OCI-LY1 (cell line): Measurements from ENCODE around the gene SH3PXD2A.

Experiments used
- H2AFZ ChIP-seq: fragments of 200-600 bp; sonication (generic), shearing (Covaris generic); 2 replicates; pipeline ENCODE4 v1.6.0; 2014; ENCODE audit warnings: antibody characterized with exemption, mild to moderate bottlenecking, low read length
- H3F3A ChIP-seq: fragments of 200-600 bp; sonication (generic), shearing (Covaris generic); 2 replicates; pipeline ENCODE4 v1.6.0; 2014; ENCODE audit warnings: mild to moderate bottlenecking, antibody characterized with exemption, low read length, moderate library complexity; ENCODE audit not compliant: insufficient read depth
- H3K27ac ChIP-seq: fragments of 200-600 bp; sonication (generic); 2 replicates; pipeline ENCODE4 v1.5.1; 2014; ENCODE audit warnings: low read length, mixed run types, mild to moderate bottlenecking, low read depth; ENCODE audit not compliant: poor library complexity, severe bottlenecking
- H3K27me3 ChIP-seq: fragments of 200-600 bp; sonication (generic); 2 replicates; pipeline ENCODE4 v1.6.0; 2014; ENCODE audit warnings: antibody characterized with exemption, mild to moderate bottlenecking, low read length, moderate library complexity; ENCODE audit not compliant: insufficient read depth
- H3K36me3 ChIP-seq: fragments of 200-600 bp; sonication (generic); 2 replicates; pipeline ENCODE4 v1.6.1; 2014; ENCODE audit warnings: mild to moderate bottlenecking, antibody characterized with exemption, low read length, moderate library complexity, mixed read lengths; ENCODE audit not compliant: insufficient read depth
- H3K4me1 ChIP-seq: fragments of 200-600 bp; sonication (generic); 2 replicates; pipeline ENCODE4 v1.5.1; 2014; ENCODE audit warnings: mild to moderate bottlenecking, low read length, moderate library complexity; ENCODE audit not compliant: insufficient read depth, severe bottlenecking
- H3K4me2 ChIP-seq: fragments of 200-600 bp; sonication (generic), shearing (Covaris generic); 2 replicates; pipeline ENCODE4 v1.6.1; 2014; ENCODE audit warnings: low read length
- H3K4me3 ChIP-seq: fragments of 200-600 bp; sonication (generic); 2 replicates; pipeline ENCODE4 v1.5.1; 2014; ENCODE audit warnings: low read length, low read depth, mild to moderate bottlenecking, mixed read lengths; ENCODE audit not compliant: poor library complexity, severe bottlenecking
- H3K79me2 ChIP-seq: fragments of 200-600 bp; shearing (Covaris generic); 2 replicates; pipeline ENCODE4 v1.6.1; 2016; ENCODE audit warnings: mixed run types, low read length, mixed read lengths; ENCODE audit not compliant: insufficient read depth
- H3K9ac ChIP-seq: fragments of 200-600 bp; sonication (generic), shearing (Covaris generic); 2 replicates; pipeline ENCODE4 v1.6.1; 2014; ENCODE audit warnings: mild to moderate bottlenecking, low read length, mixed read lengths
- H3K9me2 ChIP-seq: fragments of 200-600 bp; sonication (generic), shearing (Covaris generic); 2 replicates; pipeline ENCODE4 v1.6.1; 2014; ENCODE audit warnings: low read depth, mild to moderate bottlenecking, low read length, mixed read lengths
- H3K9me3 ChIP-seq: fragments of 200-600 bp; shearing (Covaris generic); 2 replicates; pipeline ENCODE4 v1.6.1; 2014; ENCODE audit warnings: low read length, mixed read lengths
- H4K20me1 ChIP-seq: fragments of 200-600 bp; sonication (generic), shearing (Covaris generic); 2 replicates; pipeline ENCODE4 v1.6.0; 2016; ENCODE audit warnings: mild to moderate bottlenecking, low read length; ENCODE audit not compliant: insufficient read depth
- EZH2 ChIP-seq: fragments of 200-600 bp; sonication (generic), shearing (Covaris generic); IDR thresholded peaks from 2 replicates; pipeline ENCODE4 v1.8.0; 2017; ENCODE audit warnings: borderline replicate concordance, mixed run types, mild to moderate bottlenecking, antibody characterized with exemption, low read length, moderate library complexity, mixed read lengths
- TF ChIP-seq, protein P1 (sequence below): fragments of 200-600 bp; sonication (generic), shearing (Covaris generic); IDR thresholded peaks from 2 replicates; pipeline ENCODE4 v1.5.1; 2017; ENCODE audit warnings: mild to moderate bottlenecking, antibody characterized with exemption, low read length, moderate library complexity, mixed read lengths

The SH3PXD2A gene

DNA sequence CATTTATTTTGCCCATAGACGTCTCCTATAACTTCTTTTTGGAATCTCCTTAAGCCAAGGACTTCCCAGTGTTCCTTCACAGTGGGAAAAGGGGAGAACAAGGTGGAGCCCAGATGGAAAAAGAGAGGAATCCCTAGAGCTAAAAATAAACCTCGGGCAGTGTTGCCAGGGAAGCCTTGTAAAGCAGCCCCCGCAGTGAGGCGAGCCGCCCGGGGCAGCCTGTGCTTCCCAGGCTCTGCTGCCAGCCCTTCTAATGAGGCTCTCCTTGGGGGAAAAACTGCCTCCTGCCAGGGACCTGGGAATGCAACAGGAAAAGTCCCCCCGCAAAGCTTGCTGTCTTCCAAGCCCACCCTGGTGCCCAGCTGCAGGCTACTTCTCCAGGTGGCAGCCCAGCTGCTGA, 71.7 kb downstream of the SH3PXD2A start:
- Histone ChIP-seq H3K9ac (no peak overlapping the region), H3K9me2 (no peaks in the 10 kb centered on the region), H3K4me3 (no peak overlapping the region), H3K9me3 (no peaks in the 10 kb centered on the region), H3K4me1 (no peaks in the 10 kb centered on the region), H2AFZ (no peak overlapping the region), H3K27me3 (peaks cover 13% of the 10 kb centered on the region; the same call in 1 of the 2 replicates), H3K4me2 (no peak overlapping the region), H3K27ac (no peak overlapping the region), H3K36me3 (no peaks in the 10 kb centered on the region; the same call in 1 of the 2 replicates), H3F3A (no peaks in the 10 kb centered on the region), H3K79me2 (no peaks in the 10 kb centered on the region), H4K20me1 (no peaks in the 10 kb centered on the region)
- TF ChIP-seq, protein P1, sequence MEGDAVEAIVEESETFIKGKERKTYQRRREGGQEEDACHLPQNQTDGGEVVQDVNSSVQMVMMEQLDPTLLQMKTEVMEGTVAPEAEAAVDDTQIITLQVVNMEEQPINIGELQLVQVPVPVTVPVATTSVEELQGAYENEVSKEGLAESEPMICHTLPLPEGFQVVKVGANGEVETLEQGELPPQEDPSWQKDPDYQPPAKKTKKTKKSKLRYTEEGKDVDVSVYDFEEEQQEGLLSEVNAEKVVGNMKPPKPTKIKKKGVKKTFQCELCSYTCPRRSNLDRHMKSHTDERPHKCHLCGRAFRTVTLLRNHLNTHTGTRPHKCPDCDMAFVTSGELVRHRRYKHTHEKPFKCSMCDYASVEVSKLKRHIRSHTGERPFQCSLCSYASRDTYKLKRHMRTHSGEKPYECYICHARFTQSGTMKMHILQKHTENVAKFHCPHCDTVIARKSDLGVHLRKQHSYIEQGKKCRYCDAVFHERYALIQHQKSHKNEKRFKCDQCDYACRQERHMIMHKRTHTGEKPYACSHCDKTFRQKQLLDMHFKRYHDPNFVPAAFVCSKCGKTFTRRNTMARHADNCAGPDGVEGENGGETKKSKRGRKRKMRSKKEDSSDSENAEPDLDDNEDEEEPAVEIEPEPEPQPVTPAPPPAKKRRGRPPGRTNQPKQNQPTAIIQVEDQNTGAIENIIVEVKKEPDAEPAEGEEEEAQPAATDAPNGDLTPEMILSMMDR: no peak
- TF ChIP-seq EZH2: no peak

DNA sequence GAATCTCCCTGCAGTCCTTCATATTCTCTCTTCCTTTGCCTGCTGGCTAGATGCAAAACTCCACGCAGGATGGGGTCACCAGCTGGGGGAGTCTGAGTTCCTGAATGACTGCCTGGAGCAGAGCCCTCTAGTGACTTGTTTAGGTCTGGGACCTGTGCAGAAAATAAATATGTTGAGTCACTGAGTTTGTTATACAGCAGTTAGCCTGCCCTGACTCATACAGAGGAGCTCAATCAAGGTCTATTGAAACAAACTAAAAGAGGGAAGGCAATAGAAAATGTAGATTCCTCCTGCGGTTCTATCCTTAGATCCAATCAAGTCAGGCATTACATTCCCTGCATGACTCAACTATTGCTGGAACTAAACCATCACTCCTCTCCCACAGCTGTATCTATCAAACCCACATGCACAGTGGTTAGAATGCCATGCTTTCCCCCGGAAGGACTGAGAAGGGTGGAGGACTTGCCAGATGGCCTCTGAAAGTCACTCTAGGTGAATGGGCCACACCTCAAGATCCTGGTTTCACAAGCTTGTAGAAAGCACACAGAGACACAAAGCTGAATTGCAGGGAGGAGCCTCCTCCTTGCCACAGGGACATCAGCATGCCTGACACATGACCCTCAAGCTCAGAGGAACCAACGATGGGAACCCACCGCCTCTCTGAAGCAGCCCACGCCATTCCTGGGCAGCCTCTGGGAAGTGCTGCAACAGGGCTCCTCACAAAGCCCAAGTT, 73.9 kb downstream of the SH3PXD2A start:
- H3K9me3 ChIP-seq: no peaks in the 10 kb centered on the region
- no peaks in the 10 kb centered on the region for H3K4me1 ChIP-seq
- peaks cover 18% of the 10 kb centered on the region; the same call in 1 of the 2 replicates for H3K27me3 ChIP-seq
- H2AFZ ChIP-seq: no peak overlapping the region
- no peaks in the 10 kb centered on the region for H3K79me2 ChIP-seq
- TF ChIP-seq EZH2: no peak
- TF ChIP-seq, protein P1: peak; percentile 48
- H3K4me3 ChIP-seq: no peak overlapping the region
- H3K9me2 ChIP-seq: no peaks in the 10 kb centered on the region
- H3K36me3 ChIP-seq: no peaks in the 10 kb centered on the region; the same call in 1 of the 2 replicates
- no peak overlapping the region for H3K4me2 ChIP-seq
- no peak overlapping the region for H3K9ac ChIP-seq
- H3F3A ChIP-seq: no peaks in the 10 kb centered on the region
- H3K27ac ChIP-seq: no peak overlapping the region
- no peaks in the 10 kb centered on the region for H4K20me1 ChIP-seq

DNA sequence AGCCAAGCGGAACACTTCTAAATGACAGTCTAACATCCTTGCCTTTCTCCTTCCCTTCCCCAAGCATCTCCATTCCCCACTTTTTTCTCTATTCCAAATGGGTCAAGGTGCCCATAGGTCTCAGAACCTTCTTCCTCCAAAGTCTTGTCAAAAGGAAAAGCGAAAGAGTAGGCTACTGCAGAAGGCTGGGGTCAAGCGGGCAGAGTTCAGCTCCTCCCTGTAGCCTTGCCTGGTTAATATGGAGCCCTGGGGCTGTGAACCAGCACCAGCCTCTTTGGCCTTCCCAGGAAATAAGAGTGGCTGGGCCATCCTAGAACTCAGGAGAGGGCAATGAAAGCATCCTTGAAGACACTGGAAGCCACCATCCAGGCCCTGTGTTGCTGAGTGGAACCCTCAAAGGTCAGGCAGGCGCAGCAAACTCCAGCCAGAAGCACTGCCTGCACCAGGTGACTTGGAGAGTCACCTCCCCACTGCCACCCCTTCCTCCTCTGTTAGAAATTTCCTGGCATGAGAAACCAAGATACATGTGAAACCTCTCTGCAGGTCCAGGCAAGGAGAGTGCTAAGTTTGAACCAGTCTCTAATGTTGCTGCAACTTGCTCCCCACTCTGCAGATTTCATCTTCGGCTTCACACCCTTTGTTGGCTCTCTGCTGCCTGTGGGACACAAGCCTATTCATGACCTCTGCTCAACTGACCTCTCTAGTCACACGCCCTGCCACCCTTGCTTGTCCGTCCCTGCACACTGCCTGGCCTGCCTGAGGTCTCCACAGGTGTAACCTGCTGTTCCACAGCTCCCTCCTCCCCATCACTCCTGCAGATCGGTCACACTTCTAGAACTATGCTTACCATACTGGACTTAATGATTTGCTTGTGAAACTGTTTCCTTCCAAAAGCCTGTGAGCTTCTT, 74.9 kb downstream of the SH3PXD2A start:
- Histone ChIP-seq H3K9me2 (no peaks in the 10 kb centered on the region), H3K4me2 (no peak overlapping the region), H3K4me1 (no peaks in the 10 kb centered on the region), H3K9me3 (no peaks in the 10 kb centered on the region), H3K9ac (no peak overlapping the region), H2AFZ (no peak overlapping the region), H3K27me3 (peaks cover 18% of the 10 kb centered on the region; the same call in 1 of the 2 replicates), H3K27ac (no peak overlapping the region), H4K20me1 (no peaks in the 10 kb centered on the region), H3K36me3 (no peaks in the 10 kb centered on the region; the same call in 1 of the 2 replicates), H3K4me3 (no peak overlapping the region), H3F3A (no peaks in the 10 kb centered on the region), H3K79me2 (no peaks in the 10 kb centered on the region)
- TF ChIP-seq, protein P1: no peak
- TF ChIP-seq EZH2: no peak
